Pulmonary artery endothelial cell (primary cell): ENCODE measurements around the gene HOATZ. TPM values are rescaled to one million over a fixed set of nuclear protein-coding genes. Genes with fewer than 3 reads are reported as not detected.

Experiments used
- DNase-seq: peaks from one replicate; pipeline ENCODE4 v3.0.0-alpha.2; 2011; ENCODE audit warnings: low read depth, low spot score
- total RNA-seq: library from RNA; depleted of rRNA; stranded (reverse); fragments of >200 nt; gene quantifications from 2 replicates; pipeline ENCODE4 v1.2.3, GENCODE V29; 2014

Gene HOATZ
- total RNA-seq, 1 donor from 2014 or later: not detected

DNA sequence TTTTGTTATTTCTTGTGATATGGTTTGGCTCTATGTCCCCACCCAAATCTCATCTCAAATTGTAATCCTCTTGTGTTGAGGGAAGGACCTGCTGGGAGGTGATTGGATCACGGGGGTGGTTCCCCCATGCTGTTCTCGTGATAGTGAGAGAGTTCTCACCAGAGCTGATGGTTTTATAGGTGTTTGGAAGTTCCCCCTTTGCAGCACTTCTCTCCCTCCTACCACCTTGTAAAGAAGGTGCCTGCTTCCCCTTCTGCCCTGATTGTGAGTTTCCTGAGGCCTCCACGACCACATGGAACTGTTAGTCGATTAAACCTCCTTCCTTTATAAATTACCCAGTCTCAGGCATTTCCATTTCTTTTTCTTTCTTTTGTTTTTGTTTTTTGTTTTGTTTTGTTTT lies 63.2 kb downstream of the HOATZ start:
- no peak for DNase-seq

DNA sequence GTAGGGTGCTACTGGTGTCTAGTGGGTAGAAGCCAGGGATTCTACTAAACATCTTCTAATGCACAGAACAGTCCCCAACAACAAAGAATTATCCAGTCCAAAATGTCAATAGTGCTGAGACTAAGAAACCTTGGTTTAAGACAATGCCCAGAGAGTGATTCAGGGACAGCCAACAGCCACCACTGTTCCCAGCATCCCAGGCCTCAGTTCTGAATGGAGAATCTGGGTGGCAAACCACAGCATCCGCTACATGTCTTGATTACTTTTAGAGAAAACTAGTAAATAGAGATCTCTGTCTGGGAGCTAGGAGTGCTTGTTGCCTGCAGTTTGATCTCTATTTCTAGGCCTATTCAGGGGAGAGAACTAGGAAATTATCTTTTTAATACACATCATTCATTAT lies 66.8 kb downstream of the HOATZ start:
- DNase-seq: no peak

DNA sequence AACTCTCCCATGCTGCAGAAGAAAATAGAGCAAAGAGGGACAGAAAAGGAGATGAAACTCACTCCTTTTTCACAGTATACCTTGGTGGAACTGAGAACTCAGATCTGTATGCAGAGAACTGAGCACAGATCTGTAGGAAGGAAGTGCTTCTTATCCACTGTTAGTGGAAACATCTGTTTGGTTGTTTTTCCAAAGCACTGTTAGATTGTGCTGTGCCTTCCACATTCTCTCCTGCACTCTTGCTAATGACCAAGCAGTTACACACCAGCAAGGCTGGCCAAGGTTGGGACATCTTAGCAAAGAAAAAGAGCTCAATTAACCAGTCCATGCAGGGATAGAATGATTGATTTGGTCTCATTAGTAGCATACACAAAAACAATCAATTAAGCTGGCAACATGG lies 67.6 kb downstream of the HOATZ start:
- DNase-seq: peak; percentile 39

DNA sequence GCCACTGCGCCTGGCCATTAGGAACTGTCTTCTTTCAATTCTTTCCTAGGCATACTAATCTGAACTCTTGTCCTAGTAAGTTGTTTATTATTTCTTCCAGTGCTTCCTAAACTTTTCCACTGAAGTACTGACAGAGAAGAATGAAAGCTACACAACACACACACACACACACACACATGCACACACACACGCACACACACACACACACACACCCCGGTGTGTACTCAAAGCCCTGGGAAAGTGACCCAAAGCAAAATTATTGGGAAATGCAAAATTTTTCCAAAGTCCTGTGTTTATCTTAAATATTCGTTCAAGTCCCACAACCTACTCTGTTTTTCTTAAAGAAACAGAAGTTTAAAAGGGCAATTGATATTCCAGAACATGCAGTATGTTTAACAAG lies 68.3 kb downstream of the HOATZ start:
- DNase-seq: no peak

DNA sequence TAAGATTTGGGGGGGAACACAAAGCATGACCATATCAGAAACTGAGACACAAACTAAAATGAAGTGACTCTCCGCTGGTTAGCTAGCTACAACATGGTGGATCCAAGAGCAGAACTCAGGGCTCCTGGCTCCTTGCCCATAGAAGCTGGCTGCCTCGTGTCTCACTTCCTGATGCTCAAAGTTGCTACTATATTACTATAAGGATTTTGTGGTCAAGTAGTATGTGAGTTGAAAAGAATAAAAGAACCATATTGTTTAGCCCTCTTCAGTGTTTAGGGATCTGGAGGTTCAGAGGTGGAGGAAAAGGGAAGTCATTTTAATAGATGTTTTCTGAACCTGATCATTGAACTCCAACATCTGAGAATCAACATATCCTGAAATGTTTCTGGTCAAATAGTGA lies 70.8 kb downstream of the HOATZ start:
- no peak for DNase-seq

DNA sequence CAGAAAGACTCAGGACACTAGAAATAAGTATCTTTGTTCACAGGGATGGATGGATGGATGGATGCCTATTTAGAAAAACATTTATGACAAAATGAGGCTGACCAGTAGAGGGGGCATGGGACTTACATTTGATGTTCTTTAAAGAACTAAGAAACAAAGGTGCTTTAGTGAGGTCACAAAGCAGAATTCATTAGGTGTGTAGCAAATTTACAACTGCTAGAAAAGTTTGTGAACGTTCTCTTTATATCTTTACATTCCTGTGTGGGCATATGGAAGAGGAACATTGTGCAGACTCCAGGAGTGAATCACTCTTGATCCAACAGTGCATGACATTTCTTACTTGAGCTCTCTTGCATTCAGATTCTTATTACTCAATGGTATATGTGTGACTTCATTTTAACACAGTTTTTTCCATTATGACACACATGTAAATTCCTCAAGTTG lies 71.8 kb downstream of the HOATZ start:
- DNase-seq: no peak

Other genes starting within 250 kb of the HOATZ start
- not detected in 2 replicates for gene POU2AF3, start 216.2 kb upstream of the HOATZ start, total RNA-seq
- not detected in 2 replicates for gene POU2AF1, start 135.5 kb upstream of the HOATZ start, total RNA-seq
- not detected in 2 replicates for gene BTG4, start 2.4 kb upstream of the HOATZ start, total RNA-seq
- 2.7 and 3.0 TPM in 2 replicates for gene LAYN, start 25.9 kb downstream of the HOATZ start, total RNA-seq
- gene SIK2, start 87.7 kb downstream of the HOATZ start, total RNA-seq: 6.6 and 8.1 TPM in 2 replicates